ENCODE results near the gene CCM2. TPM values are rescaled to one million over a fixed set of nuclear protein-coding genes. Genes with fewer than 3 reads are reported as not detected.

CCM2 gene
- total and polyA plus RNA-seq, 2 experiments from 2014 or later, result 24.9 to 40.1 TPM

GRCh38 chr7:45082831-45083331 is 82.9 kb downstream of the CCM2 start:
- Histone ChIP-seq H3K27ac (ENCODE audit: low read depth) (no peak overlapping the region), H3K79me2 (replicated peaks; ENCODE audit: insufficient read depth) (no peaks in the 10 kb centered on the region), H3F3A (replicated peaks; ENCODE audit: low read depth) (no peaks in the 10 kb centered on the region), H3K27me3 (ENCODE audit: insufficient read depth) (no peaks in the 10 kb centered on the region), H3K4me3 (no peak overlapping the region), H2AFZ (no peak overlapping the region), H3K36me3 (ENCODE audit: insufficient read depth) (no peaks in the 10 kb centered on the region), H3K4me1 (ENCODE audit: insufficient read depth) (no peaks in the 10 kb centered on the region), H3K4me2 (no peak overlapping the region), H4K20me1 (replicated peaks; ENCODE audit: insufficient read depth) (no peaks in the 10 kb centered on the region), H3K9me2 (ENCODE audit: insufficient read depth) (no peaks in the 10 kb centered on the region)
- Mint-ChIP-seq H3K27ac (no peak overlapping the region), H3K36me3 (ENCODE audit: low read depth) (peaks cover 7% of the 10 kb centered on the region; the same call in 2 of the 3 replicates), H3K27me3 (ENCODE audit: insufficient read depth, low read depth, poor library complexity) (peaks cover 23% of the 10 kb centered on the region), H3K4me3 (no peak overlapping the region), H3K9me3 (peaks cover 4% of the 10 kb centered on the region; the same call in 2 of the 3 replicates), H3K4me1 (no peaks in the 10 kb centered on the region)
- no peak for DNase-seq (ENCODE audit: low spot score)
- TF ChIP-seq ZNF462 (CRISPR knock-in tag; IDR thresholded peaks at IDR 0.05), result no peak
- 0 out of 4 replicates have a peak, but pooled peaks of 1 of the 2 experiments have one; percentile 15 for TF ChIP-seq CTCF (conservative IDR thresholded peaks at IDR 0.05; ENCODE audit: low read depth in 2 of 2)
- ATAC-seq, result no peak

- Histone ChIP-seq H3K4me2 (no peak overlapping the region), H3K9me2 (ENCODE audit: insufficient read depth) (no peaks in the 10 kb centered on the region), H3K27ac (ENCODE audit: low read depth) (no peak overlapping the region), H3K79me2 (replicated peaks; ENCODE audit: insufficient read depth) (no peaks in the 10 kb centered on the region), H3K4me3 (no peak overlapping the region), H3F3A (replicated peaks; ENCODE audit: low read depth) (no peaks in the 10 kb centered on the region), H2AFZ (no peak overlapping the region), H4K20me1 (replicated peaks; ENCODE audit: insufficient read depth) (no peaks in the 10 kb centered on the region), H3K27me3 (ENCODE audit: insufficient read depth) (no peaks in the 10 kb centered on the region), H3K4me1 (ENCODE audit: insufficient read depth) (no peaks in the 10 kb centered on the region), H3K36me3 (ENCODE audit: insufficient read depth) (no peaks in the 10 kb centered on the region)
- Mint-ChIP-seq H3K4me3 (no peak overlapping the region), H3K4me1 (no peaks in the 10 kb centered on the region), H3K9me3 (no peaks in the 10 kb centered on the region; the same call in 1 of the 3 replicates), H3K27ac (no peak overlapping the region), H3K27me3 (ENCODE audit: insufficient read depth, low read depth, poor library complexity) (peaks cover 28% of the 10 kb centered on the region), H3K36me3 (ENCODE audit: low read depth) (no peaks in the 10 kb centered on the region)
- DNase-seq (ENCODE audit: low spot score) (no peak), ATAC-seq (no peak)
- TF ChIP-seq POLR2AphosphoS5 (IDR thresholded peaks at IDR 0.05; ENCODE audit: low read depth), result no peak
- TF ChIP-seq REST (IDR thresholded peaks at IDR 0.05; ENCODE audit: unreplicated experiment), result no peak
- TF ChIP-seq STAT1 (IDR thresholded peaks at IDR 0.05; ENCODE audit: unreplicated experiment), result no peak
- no peak for TF ChIP-seq ZNF331 (CRISPR knock-in tag; IDR thresholded peaks at IDR 0.05; ENCODE audit: low read depth)
- TF ChIP-seq ETS1 (IDR thresholded peaks at IDR 0.05), result no peak
- TF ChIP-seq ZNF114 (CRISPR knock-in tag; IDR thresholded peaks at IDR 0.05), result no peak
- TF ChIP-seq JUNB (IDR thresholded peaks at IDR 0.05; ENCODE audit: unreplicated experiment), result no peak
Observed at GRCh38 chr7:45084336-45084735, 84.3 kb downstream of the CCM2 start.

Data from GM23338 (cell line).